Fibroblast of upper back skin (primary cell): ENCODE results near the gene FA2H.
"Not testable (repeated sequence)": the region's sequence is repeated elsewhere in the genome, so short reads cannot be mapped to it uniquely, and the experiment has no call there.

ENCODE experiments used
- DNase-seq: peaks from one replicate; pipeline ENCODE4 v3.0.0-alpha.2; 2013

FA2H gene

DNA sequence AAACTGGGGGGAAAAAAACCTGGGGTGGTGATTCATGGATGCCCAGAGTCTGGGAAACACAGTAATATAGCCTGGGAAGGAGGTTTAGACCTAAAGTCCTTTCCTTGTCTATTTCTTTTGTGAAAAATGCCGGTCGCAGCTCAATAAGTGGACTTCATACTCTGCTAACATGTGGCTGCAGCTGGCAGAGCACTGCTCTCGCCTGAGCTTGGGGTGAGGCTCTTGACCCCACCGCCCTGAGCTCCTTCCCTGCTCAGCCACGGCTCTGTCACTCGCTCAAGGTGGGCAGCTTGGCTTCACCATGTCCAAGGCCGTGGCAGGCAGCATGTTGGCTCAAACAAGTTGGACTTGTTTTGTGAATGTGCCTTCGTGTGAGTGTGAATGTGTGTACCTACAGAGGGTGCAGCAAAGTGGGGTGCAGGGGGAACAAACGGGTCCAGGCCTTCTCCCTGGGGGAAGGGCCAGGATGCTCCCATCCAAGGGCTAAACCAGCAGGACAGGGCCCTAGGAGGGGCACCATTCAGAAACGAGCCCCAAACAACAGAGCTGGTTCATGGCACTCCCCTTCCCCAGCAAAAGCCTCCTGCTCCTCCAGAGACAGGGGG, 4.9 kb downstream of the FA2H start:
- no peak for DNase-seq

DNA sequence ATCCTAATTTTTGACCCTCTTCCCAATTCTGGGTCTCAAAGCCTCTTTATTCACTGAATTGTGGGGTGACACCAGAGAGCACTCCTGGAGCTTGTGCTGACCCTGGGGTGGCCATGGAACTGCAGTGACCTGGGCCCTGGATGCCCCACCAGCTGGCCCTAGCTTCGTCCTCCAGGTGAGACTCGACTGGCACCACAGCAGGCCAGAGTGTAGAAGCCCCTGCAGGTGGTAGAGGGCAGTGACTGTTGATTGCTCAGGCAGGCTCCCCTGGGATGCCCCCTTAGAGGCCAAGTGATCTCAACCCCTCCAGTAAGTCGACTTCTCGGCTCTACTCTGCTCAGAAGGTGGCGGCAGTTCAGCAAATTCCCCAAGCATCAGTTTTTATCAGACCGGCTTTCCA, 6.4 kb downstream of the FA2H start:
- DNase-seq: no peak

DNA sequence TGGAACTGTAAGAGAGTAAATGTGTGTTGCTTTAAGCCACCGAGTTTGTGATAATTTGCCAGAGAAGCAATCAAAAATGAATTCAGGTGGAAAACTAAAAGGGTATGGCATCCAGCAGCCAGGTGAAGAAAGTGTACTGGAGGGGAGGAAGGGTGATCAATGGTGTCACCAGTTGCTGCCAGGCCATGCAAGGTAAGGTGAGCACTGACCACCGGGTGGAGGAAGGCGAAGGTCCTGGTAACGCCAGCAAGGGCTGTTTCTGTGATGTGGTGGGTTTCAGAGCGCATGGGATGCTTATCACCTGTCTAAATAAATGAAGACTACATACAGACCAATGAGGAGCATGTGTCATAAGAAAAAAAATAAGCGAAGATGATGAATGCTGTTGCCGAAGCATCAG, 6.9 kb downstream of the FA2H start:
- no peak for DNase-seq

DNA sequence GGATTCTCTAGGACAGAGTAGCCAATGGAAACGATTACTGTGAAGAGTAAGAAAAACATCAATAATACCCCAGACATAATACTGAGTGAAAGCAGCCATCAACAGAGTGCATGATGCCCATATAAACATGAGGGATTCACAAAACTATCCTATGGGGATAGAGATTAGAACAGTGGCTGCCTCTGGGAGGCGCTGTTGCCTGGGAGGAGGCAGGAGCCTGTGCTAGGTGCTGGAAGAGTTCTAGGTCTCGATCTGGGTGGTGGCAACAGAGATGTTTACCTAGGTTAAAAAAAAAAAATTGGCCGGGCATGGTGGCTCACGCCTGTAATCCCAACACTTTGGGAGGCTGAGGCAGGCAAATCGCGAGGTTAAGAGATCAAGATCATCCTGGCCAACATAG, 7.9 kb downstream of the FA2H start:
- DNase-seq: no peak

DNA sequence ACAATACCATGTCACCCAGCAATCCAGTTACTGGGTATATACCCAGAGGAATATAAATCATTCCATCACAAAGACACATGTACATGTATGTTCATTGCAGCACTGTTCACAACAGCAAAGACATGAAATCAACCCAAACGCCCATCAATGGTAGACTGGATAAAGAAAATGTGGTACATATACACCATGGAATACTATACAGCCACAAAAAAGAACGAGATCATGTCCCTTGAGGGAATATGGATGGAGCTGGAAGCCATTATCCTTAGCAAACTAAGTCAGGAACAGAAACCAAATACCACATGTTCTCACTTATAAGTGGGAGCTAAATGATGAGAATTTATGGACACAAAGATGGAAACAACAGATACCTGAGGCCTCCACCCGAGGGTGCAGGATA, 10.4 kb downstream of the FA2H start:
- not testable (repeated sequence) for DNase-seq

DNA sequence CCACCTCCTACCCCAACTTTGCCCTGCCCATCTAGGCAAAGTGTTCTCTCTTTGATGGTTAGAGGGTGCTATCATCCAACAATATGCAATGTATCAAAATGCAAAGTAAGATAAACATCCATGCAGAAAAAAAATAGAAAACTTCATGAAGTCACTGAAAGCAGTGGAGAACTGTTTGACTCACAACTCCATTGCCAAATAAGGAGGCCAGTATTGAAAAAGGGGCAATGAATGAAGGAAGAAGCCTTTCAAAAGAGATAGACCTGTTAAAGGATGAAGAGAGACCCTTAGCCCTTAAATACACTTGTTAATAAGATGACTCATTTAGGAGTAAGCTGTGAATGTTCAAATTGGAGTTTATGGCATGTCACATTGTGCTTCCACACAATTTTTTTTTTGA, 13.0 kb downstream of the FA2H start:
- no peak for DNase-seq

DNA sequence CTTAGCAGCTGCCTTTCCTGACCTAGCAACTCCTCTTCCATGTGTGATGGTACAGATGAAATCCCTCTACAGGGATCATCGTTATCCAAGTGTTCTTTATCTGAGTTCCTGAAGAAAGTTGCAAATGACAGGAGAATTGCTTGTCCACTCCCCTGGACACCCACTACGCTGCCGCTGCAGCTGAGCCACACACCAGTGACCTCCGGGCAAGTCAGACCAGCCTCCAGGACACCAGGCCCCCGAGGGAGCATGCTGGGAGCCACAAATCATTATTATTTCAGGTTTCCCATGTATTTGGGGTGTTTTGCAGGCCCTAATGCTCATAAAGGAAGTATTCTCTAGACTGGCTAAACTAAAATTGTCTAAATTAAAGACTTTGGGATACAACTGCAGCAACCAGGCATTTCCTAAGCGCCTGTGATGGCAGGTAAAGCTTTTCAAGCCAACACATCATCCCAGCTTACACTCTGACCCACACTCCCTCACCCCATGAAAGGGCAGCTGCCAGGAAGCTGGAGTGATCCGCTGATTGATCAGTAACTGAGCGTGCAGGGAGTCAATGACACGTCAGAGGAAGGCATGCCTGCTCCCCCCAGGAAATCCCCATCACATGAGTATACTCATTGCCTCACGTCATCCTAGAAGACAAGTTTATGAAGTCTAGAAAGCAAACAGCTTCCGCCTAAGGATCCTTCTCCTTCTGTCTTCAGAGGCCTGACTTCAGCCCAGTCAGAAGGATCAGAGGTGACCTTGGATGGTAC, 14.4 kb downstream of the FA2H start:
- peak; percentile 41 for DNase-seq

DNA sequence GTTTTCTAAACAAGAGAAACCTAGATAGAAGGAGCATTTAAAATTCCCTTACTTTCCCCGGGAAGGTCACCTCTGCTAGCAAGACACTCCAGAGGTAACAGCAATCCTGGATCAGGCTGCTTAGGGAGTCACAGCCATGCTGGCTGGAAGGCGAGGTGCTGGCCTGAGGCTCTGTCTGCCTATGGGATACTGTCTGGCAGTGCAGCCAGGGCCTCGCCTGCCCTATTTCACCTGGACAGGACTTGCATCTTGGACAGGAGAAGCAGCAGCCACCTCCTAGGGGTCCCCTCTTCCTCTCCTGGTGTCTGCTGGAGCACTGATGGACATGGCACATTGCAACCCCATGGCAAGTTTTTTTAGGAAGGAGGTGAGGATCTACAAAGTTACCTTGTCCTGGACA, 15.1 kb downstream of the FA2H start:
- DNase-seq: no peak

DNA sequence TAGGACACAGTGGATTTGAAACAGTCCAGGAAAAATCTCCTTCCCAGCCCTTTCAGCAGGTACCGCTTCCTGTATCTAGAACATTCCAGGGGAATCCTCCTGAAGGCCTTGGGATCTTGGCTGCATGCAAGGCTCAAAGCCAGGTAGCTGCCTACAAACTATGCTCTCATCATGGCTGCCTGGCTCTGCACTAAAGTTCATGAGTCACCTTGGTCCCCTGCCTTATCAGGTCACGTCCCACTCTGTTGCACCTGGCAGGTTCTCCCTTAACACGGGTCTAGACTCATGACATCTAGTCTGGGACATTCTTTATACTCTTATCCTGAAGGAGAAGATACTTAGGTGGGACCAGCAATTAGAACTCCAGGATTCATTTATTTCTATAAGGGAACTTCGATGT, 15.8 kb downstream of the FA2H start:
- no peak for DNase-seq

DNA sequence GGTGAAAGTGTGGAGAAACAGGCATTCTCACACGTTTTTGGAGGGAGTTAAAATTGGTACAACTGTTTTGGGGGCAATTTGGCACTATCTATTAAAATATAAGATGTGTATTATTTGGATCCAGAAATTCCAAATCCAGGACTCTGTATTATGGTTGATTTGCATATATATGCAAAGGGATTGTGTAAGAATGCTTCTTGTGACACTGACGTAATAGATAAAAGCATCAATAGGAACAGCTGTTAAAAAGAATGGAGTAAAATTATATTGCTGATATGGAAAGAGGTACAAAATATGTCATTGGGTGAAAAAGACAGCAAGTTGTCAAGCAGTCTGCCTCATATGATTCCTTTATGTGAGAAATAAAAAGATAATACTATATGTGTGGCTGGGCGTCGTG, 17.3 kb downstream of the FA2H start:
- DNase-seq: no peak

DNA sequence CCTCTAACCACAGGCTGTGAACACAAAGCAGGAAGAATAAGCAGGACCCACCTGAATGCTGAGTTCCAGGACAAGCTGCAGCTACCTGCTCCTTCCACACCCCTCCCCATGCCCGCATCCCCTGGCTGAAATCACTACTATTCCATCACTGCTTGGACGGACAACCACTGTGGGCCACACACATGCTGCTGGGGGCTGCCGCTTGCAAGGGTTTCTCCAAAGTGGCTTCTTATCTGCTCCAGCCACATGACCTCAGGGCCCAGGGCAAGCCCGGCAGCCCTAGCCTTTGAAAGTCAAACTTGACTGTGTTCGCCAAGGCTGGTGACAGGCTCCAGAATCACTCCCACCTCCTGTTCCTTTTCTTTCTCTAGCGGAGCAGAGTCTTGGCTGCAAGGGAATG, 18.4 kb downstream of the FA2H start:
- DNase-seq: no peak

DNA sequence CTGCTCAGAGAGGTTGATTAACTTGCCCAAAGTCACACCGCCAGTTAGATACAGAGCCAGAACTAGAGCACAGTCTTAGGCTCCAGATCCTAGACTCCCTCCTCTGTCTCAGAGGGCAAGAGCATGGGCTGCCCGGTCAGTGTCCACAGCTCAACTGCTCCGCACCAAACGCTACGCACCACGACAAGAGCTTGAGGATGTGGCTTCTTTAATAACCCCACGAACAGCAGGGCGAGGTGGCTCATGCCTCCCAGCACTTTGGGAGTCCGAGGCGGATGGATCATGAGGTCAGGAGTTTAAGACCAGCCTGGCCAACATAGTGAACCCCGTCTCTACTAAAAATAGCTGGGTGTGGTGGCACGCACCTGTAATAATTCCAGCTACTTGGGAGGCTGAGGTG, 21.4 kb downstream of the FA2H start:
- no peak for DNase-seq

DNA sequence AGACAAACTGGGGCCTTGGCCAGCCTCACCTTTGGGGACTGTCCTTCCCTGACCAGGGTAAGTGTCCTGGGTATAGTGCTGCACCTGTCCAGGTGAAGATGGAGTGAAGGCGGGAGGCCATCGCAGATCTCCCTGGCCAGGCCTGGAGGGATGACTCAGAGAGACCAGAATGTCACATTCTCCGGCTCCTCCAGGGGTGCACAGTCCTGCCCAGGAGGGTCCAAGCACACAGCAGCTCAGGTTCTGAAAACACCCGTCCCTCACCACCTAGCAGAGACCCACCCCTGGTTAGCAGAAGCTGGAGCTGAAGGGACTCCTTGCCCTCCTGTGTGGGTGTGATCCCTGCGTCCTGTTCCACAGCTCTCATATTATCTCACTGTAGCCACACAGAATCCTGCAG, 21.9 kb downstream of the FA2H start:
- no peak for DNase-seq

DNA sequence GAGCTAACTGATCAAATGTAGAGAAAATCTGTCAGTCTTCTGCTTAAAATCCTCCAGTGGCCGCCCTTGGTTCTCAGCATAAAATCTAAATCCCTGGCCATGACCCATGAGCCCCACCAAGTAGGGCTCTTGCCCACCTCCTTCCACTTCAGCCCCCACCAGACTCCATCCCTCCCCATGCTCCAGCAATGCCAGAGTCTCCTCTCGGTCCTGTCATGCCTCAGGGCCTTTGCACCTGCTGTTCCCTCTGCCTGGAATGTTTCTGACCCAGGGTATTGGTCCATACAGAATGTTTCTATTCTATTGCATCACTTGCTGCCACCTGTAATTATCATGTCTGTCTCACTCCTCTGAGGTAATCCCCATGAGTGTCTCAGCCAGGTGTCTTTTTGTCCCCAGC, 22.4 kb downstream of the FA2H start:
- DNase-seq: no peak

DNA sequence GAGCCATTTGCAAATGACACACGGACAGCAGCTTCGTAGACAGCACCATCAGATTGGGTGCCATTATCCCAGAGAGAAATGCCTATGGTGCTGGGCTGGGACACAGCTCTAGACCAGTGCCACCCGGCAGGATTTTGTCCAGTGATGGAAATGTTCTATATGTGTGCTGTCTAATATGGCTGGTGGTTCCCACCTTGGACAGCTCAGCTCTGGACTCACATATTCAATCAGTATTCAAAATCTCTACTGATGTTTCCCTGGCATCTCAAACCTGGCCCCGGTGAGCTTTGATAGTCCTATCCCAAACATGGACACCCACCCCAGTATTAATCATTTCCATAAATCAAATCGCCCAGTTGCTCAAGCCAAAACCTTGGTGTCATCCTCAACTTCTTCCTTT, 23.0 kb downstream of the FA2H start:
- no peak for DNase-seq

DNA sequence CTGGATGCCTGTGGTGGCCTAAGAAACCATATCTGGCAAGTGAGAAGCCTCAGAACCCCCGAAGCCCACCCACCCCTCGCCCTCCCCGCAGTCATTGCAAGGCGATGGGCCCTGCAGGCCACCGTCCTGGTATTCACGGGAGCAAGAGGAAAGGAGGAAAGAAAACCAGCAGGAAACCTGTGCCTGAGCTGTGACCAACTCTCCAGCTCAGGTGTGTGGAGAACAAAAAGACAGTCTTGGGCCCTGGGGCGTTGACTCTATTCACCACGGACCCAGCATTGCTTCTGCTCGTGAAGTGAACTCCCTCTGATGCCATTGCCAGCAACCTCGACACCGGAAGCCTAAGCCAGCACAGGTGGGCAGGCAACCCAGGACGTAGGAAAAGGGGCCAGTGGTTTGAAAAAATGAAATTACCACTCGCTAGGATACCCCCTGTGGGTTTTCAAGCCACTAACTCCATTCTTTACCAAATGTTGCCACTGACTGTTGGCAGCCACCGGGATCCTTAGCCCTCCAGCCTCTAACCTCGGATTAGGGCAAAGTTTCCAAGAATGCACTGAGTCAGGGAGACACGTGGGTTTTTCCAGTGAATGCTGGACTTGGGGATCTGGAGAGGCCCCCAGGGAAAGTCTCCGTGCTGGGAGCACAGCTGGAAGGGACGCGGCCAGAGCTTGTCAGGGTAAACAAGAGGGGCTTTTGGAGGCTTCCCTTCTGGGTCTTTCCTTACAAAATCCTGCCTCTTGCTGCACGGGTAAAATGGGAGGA, 25.1 kb downstream of the FA2H start:
- peak; percentile 29 for DNase-seq

DNA sequence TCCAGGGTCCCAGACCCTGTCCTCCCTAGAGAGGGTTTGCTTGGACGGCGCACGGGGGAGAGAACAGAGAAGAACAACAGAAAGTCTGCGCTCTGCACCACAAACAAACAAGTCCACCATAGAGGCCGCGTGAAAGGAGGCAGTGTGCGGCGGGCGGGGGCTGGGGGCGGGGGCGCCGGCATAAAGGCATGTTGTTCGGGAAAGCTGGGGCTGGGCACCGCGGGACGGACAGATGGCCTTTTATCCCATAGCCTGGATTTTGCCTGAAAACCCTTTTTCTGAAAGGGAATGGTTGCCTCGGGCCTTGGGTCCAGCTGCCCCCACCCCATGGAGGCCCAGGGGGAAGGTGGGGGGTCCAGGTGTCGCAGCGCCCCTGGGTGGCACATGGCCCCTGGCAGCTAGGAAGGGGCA, 26.0 kb downstream of the FA2H start:
- DNase-seq: no peak

DNA sequence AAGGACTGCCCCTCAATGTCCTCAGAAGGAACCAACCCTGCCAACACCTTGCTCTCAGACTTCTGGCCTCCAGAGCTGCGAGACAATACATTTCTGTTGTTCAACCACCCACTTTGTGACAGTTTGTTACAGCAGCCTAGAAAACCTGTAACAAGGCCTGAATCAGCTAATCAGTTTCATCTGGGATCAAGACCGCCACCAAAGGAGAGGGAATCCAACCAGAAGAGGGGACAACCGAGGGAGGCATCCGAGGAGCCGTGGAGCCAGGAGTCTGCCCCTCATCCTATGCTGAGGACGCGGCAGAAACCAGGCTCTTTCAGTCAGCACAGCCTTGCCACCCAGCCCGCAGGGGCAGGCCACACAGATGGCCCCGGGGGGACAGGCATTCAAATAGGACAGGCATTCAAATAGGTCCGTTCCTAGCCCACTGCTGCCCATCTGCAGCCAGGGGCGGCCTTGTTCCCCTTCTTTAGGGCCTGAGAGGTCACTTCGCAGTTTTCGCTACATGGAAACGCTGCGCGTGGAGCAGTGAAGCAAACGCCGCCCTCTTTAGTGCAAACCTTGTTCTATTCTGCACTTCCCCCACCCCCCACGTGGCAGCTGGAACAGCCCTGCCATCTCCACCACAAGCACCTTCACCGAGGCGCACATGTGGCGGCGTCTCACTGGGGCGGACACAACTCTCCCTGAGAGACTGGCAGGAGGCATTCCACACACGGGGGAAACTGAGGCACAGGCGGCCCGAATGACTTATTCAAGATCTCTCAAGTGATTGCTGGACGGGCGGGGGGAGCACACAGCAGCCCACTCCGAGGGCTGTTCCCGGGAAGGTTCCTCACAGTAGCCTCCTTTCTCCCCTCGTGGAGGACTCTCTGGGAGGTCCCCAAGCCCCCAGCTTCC, 26.7 kb downstream of the FA2H start:
- no peak for DNase-seq

DNA sequence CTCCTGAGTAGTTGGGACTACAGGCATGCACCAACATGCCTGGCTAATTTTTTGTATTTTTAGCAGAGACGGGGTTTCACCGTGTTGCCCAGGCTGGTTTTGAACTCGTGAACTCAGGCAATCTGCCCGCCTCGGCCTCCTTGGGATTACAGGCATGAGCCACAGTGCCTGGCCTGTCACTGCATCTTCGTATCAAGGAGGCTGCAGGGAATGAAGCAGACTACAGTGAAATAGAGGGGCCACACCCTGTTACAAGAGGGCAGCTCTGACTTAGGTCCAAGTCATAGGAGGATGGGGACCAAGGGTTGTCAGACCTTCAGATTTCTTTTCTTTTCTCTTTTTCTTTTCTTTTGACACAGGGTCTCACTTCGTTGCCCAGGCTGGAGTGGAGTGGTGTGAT, 28.7 kb downstream of the FA2H start:
- no peak for DNase-seq

DNA sequence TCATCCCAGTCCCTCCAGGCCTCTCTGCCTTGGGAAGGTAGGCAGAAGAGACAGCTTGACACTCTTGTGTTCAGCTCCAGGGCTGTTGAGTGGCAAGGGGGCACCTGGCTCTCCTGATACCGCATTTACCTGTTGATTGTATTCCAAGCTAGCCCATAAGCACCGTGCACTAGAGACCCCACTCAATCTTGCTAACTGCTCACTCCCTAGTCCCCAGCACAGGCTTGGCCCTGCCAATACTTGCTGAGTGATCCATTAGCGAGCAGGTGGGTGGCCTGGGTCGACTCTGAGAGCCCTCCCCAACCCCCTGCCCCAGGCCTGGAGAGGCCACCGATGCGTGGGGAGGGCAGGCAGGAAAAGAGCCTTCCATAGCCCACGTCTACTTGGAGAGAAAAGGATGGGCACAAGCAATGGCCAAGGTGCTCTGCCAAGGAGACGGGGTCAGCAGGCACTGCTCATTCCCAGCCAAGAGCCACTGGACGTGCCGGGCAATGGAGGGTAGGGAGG, 29.5 kb downstream of the FA2H start:
- no peak for DNase-seq

DNA sequence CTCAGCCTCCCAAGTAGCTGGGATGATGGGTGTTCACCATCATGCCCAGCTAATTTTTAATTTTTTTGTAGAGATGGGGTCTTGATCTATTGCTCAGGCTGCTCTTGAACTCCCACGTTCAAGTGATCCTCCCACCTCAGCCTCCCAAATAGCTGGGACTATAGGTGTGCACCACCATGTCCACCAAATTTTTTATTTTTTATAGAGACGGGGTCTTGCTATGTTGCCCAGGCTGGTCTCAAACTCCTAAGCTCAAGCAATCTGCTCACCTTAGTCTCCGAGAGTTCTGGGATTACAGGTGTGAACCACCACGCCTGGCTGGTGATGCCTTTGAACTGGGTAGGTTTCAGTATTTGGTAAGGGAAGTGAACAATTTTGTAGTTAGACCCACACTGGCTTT, 30.1 kb downstream of the FA2H start:
- DNase-seq: no peak

DNA sequence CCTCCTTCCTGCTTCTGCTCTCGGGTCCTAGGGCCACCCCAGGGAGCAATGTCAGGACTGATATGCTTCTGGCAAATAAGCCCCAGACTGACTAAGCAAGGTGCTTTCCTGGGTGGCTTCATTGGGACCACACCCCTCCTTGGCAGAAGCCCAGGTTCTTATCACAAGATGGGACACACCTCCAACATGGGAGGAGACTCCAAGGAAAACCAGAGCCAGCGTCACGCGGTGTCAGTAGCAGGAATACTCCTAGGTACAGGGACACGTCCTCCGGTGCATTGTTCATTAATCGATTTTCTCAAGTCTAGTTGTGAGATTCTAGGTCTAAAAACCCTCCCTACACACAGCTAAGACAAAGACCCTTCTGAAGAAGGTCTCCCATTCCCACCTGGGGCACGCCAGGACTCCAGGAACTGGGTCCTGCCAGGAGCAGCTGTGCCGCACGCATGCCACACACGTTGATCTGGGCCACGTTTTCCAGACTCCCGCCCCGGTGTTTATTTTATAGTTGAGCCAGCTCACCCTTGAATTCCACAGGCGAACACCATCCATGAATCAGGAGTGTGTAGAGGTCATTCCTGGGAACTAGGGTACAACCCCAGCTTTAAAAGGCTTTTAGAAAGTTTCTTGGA, 30.8 kb downstream of the FA2H start:
- DNase-seq: peak; percentile 40
